HEK293 (cell line): Measurements from ENCODE around the gene CAPN15.
A peak's percentile ranks its signal among the peaks of the same experiment; 100 is the strongest.

Experiments
- CTCF ChIA-PET: fragments of 350-600 bp; formaldehyde crosslinking; extraction: SDS; loops from one replicate; lab custom pipeline; 2021; ENCODE audit warnings: antibody characterized with exemption; lab: Yijun Ruan, JAX
- POLR2A ChIA-PET: fragments of 300-600 bp; formaldehyde crosslinking; extraction: SDS; loops from one replicate; lab custom pipeline; 2020; ENCODE audit warnings: antibody characterized with exemption, inconsistent platforms; lab: Yijun Ruan, JAX
- H3K27ac ChIP-seq: fragments of 200-500 bp; sonication (Bioruptor generic); 2 replicates; pipeline ENCODE4 v1.5.1; 2014; ENCODE audit warnings: low read depth, low read length, control low read depth, inconsistent platforms; ENCODE audit errors: extremely low read depth
- H3K36me3 ChIP-seq, 2 experiments: fragments of 200-500 bp in 1 of 2; sonication (Bioruptor generic) in 1 of 2; 1 replicate in 1 of 2; 2 replicates in 1 of 2; pipeline ENCODE4 v1.5.1; 2014 to 2017; ENCODE audit warnings: inconsistent platforms in 2 of 2, low read length in 2 of 2; ENCODE audit not compliant: control insufficient read depth in 2 of 2, insufficient read depth in 1 of 2
- H3K4me1 ChIP-seq: fragments of 200-500 bp; sonication (Bioruptor generic); 2 replicates; pipeline ENCODE4 v1.5.1; 2014; ENCODE audit warnings: mild to moderate bottlenecking, low read length, inconsistent platforms; ENCODE audit not compliant: control insufficient read depth, insufficient read depth
- H3K4me3 ChIP-seq: 2 replicates; pipeline ENCODE4 v1.5.1; 2011; ENCODE audit warnings: low read depth, mild to moderate bottlenecking, control low read depth, low read length, moderate library complexity
- H3K9me3 ChIP-seq: fragments of 200-500 bp; sonication (Bioruptor generic); 2 replicates; pipeline ENCODE4 v1.5.1; 2014; ENCODE audit warnings: low read depth, low read length, inconsistent platforms; ENCODE audit not compliant: control insufficient read depth, insufficient read depth
- GLIS1 ChIP-seq: fragments of 450-650 bp; formaldehyde crosslinking; IDR thresholded peaks from 2 replicates; pipeline ENCODE4 v1.5.1; 2016; ENCODE audit warnings: missing biosample characterization, missing genetic modification characterization
- GLIS2 ChIP-seq: fragments of 450-650 bp; formaldehyde crosslinking; IDR thresholded peaks from 2 replicates; pipeline ENCODE4 v1.5.1; 2016; ENCODE audit warnings: missing biosample characterization, missing genetic modification characterization
- HOXA7 ChIP-seq: sonication (generic); formaldehyde crosslinking; IDR thresholded peaks from 2 replicates; pipeline ENCODE4 v1.8.1; 2022; ENCODE audit warnings: missing genetic modification reagents, borderline replicate concordance
- SALL2 ChIP-seq: fragments of 450-650 bp; formaldehyde crosslinking; IDR thresholded peaks from 2 replicates; pipeline ENCODE4 v1.5.0; 2017; ENCODE audit warnings: missing biosample characterization, mild to moderate bottlenecking, missing genetic modification characterization, borderline replicate concordance
- SETDB1 ChIP-seq: IDR thresholded peaks from one replicate; pipeline ENCODE4 v1.6.1; 2017; ENCODE audit warnings: mild to moderate bottlenecking, low read length, moderate library complexity, mixed read lengths; ENCODE audit not compliant: insufficient read length
- SP3 ChIP-seq: fragments of 450-650 bp; formaldehyde crosslinking; IDR thresholded peaks from 2 replicates; pipeline ENCODE4 v1.5.1; 2016; ENCODE audit warnings: missing biosample characterization, missing genetic modification characterization
- YY1 ChIP-seq: fragments of 450-650 bp; formaldehyde crosslinking; IDR thresholded peaks from 2 replicates; pipeline ENCODE4 v1.5.1; 2018; ENCODE audit warnings: missing biosample characterization, missing genetic modification characterization
- ZEB2 ChIP-seq: fragments of 450-650 bp; formaldehyde crosslinking; IDR thresholded peaks from 2 replicates; pipeline ENCODE4 v1.5.1; 2016; ENCODE audit warnings: missing biosample characterization, missing genetic modification characterization
- ZIC2 ChIP-seq: fragments of 450-650 bp; formaldehyde crosslinking; IDR thresholded peaks from 2 replicates; pipeline ENCODE4 v1.5.1; 2016; ENCODE audit warnings: missing biosample characterization, missing genetic modification characterization
- ZNF112 ChIP-seq: fragments of 450-650 bp; formaldehyde crosslinking; IDR thresholded peaks from 2 replicates; pipeline ENCODE4 v1.5.0; 2017; ENCODE audit warnings: missing biosample characterization, missing genetic modification characterization
- ZNF341 ChIP-seq: fragments of 450-650 bp; formaldehyde crosslinking; IDR thresholded peaks from 2 replicates; pipeline ENCODE4; 2016; ENCODE audit warnings: low read depth, missing biosample characterization, missing genetic modification characterization
- ZNF416 ChIP-seq: fragments of 450-650 bp; formaldehyde crosslinking; IDR thresholded peaks from 2 replicates; pipeline ENCODE4 v1.5.1; 2016; ENCODE audit warnings: missing biosample characterization, missing genetic modification characterization
- ZNF48 ChIP-seq: fragments of 450-650 bp; formaldehyde crosslinking; IDR thresholded peaks from 2 replicates; pipeline ENCODE4 v1.5.1; 2016; ENCODE audit warnings: missing biosample characterization, missing genetic modification characterization
- ZNF501 ChIP-seq: fragments of 450-650 bp; formaldehyde crosslinking; IDR thresholded peaks from 2 replicates; pipeline ENCODE4 v1.5.1; 2016; ENCODE audit warnings: missing biosample characterization, missing genetic modification characterization
- ZNF747 ChIP-seq: fragments of 450-650 bp; formaldehyde crosslinking; IDR thresholded peaks from 2 replicates; pipeline ENCODE4 v1.5.1; 2016; ENCODE audit warnings: missing biosample characterization, missing genetic modification characterization
- ZNF777 ChIP-seq: fragments of 450-650 bp; formaldehyde crosslinking; IDR thresholded peaks from 2 replicates; pipeline ENCODE4 v1.5.1; 2017; ENCODE audit warnings: missing biosample characterization, missing genetic modification characterization, borderline replicate concordance
- ZNF837 ChIP-seq: fragments of 450-650 bp; formaldehyde crosslinking; IDR thresholded peaks from 2 replicates; pipeline ENCODE4 v1.5.1; 2016; ENCODE audit warnings: missing biosample characterization, missing genetic modification characterization
- TF ChIP-seq, protein P1 (sequence below): fragments of 450-650 bp; formaldehyde crosslinking; IDR thresholded peaks from 2 replicates; pipeline ENCODE4 v1.5.1; 2016; ENCODE audit warnings: missing biosample characterization, missing genetic modification characterization
- TF ChIP-seq, protein P2 (sequence below): fragments of 450-650 bp; formaldehyde crosslinking; IDR thresholded peaks from 2 replicates; pipeline ENCODE4 v1.5.1; 2016; ENCODE audit warnings: missing biosample characterization, missing genetic modification characterization
- TF ChIP-seq, protein P3 (sequence below): fragments of 450-650 bp; formaldehyde crosslinking; IDR thresholded peaks from 2 replicates; pipeline ENCODE4 v1.5.1; 2016; ENCODE audit warnings: missing biosample characterization, missing genetic modification characterization

CAPN15 gene

DNA sequence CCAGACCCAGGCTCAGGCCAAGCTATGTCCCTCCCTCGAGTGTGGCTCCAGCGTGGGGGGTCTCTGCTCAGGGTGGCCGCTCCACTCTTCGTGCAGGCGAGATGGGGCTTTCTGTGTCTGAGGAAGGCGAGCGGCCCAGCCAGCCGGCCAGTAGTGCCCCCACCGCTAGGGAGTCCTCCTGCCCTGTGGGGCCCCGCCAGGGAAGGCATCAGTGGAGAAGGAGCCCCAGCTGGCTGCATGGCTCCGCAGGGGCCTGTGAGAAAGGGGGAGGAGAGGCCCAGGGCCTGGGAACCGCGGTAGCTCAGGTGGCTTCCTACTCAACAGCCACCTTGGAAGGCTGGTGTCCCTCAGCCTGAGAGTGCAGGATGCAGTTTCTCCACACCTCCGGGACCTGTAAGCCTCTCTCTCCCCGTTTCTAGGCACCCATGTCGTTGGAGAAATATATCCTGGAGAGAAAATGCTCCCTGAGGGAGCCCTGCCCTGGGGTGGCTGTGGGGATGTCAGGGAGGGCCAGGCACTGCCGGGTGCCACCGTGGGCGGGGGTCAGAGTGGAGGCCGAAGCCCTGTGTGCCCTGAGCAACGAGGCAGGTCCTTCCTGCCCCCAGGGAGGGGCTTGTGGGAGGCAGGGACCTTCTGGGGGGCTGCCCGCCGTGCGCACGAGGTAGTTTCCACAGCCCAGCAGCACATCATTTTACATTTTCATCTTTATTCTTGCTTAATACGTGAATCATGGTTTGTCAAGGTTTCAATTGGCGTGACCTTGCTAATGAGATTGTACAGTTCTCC lies 45.5 kb downstream of the CAPN15 start:
- TF ChIP-seq SETDB1 = no peak
- TF ChIP-seq GLIS1 = peak; percentile 23; the same call in 1 of the 2 replicates
- no peak for TF ChIP-seq HOXA7 (CRISPR knock-in tag)
- no peak for TF ChIP-seq ZNF747
- TF ChIP-seq SP3 (tag by site-specific recombination) = no peak
- TF ChIP-seq ZNF112 = no peak
- TF ChIP-seq, protein P1, sequence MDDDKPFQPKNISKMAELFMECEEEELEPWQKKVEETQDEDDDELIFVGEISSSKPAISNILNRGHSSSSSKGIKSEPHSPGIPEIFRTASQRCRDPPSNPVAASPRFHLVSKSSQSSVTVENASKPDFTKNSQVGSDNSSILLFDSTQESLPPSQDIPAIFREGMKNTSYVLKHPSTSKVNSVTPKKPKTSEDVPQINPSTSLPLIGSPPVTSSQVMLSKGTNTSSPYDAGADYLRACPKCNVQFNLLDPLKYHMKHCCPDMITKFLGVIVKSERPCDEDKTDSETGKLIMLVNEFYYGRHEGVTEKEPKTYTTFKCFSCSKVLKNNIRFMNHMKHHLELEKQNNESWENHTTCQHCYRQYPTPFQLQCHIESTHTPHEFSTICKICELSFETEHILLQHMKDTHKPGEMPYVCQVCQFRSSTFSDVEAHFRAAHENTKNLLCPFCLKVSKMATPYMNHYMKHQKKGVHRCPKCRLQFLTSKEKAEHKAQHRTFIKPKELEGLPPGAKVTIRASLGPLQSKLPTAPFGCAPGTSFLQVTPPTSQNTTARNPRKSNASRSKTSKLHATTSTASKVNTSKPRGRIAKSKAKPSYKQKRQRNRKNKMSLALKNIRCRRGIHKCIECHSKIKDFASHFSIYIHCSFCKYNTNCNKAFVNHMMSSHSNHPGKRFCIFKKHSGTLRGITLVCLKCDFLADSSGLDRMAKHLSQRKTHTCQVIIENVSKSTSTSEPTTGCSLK (tag by site-specific recombination) = no peak
- peak; percentile 40; the same call in 1 of the 2 replicates for TF ChIP-seq GLIS2 (tag by site-specific recombination)
- peak; percentile 65 for TF ChIP-seq ZNF341
- no peak for TF ChIP-seq ZNF777
- no peak for TF ChIP-seq ZNF416
- TF ChIP-seq ZIC2 (tag by site-specific recombination) = peak; percentile 76
- TF ChIP-seq, protein P2, sequence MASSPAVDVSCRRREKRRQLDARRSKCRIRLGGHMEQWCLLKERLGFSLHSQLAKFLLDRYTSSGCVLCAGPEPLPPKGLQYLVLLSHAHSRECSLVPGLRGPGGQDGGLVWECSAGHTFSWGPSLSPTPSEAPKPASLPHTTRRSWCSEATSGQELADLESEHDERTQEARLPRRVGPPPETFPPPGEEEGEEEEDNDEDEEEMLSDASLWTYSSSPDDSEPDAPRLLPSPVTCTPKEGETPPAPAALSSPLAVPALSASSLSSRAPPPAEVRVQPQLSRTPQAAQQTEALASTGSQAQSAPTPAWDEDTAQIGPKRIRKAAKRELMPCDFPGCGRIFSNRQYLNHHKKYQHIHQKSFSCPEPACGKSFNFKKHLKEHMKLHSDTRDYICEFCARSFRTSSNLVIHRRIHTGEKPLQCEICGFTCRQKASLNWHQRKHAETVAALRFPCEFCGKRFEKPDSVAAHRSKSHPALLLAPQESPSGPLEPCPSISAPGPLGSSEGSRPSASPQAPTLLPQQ (tag by site-specific recombination) = 0 out of 2 replicates have a peak, but pooled peaks have one; percentile 33
- TF ChIP-seq YY1 = no peak
- no peak for TF ChIP-seq ZNF837 (tag by site-specific recombination)
- TF ChIP-seq, protein P3, sequence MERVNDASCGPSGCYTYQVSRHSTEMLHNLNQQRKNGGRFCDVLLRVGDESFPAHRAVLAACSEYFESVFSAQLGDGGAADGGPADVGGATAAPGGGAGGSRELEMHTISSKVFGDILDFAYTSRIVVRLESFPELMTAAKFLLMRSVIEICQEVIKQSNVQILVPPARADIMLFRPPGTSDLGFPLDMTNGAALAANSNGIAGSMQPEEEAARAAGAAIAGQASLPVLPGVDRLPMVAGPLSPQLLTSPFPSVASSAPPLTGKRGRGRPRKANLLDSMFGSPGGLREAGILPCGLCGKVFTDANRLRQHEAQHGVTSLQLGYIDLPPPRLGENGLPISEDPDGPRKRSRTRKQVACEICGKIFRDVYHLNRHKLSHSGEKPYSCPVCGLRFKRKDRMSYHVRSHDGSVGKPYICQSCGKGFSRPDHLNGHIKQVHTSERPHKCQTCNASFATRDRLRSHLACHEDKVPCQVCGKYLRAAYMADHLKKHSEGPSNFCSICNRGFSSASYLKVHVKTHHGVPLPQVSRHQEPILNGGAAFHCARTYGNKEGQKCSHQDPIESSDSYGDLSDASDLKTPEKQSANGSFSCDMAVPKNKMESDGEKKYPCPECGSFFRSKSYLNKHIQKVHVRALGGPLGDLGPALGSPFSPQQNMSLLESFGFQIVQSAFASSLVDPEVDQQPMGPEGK (tag by site-specific recombination) = 0 out of 2 replicates have a peak, but pooled peaks have one; percentile 19
- TF ChIP-seq SALL2 (tag by site-specific recombination) = no peak
- no peak for TF ChIP-seq ZEB2
- no peak for TF ChIP-seq ZNF48 (tag by site-specific recombination)
- TF ChIP-seq ZNF501 = no peak
- CTCF ChIA-PET = no interaction called here
- Histone ChIP-seq H3K27ac (no peak overlapping the region), H3K4me3 (no peak overlapping the region), H3K9me3 (no peaks in the 10 kb centered on the region), H3K4me1 (peaks cover 5% of the 10 kb centered on the region; the same call in 1 of the 2 replicates), H3K36me3 (peaks cover 0 to 48% of the 10 kb centered on the region in 2 experiments; a peak in 1 of 3 replicates)
- POLR2A ChIA-PET = interaction anchor here (0.6 to 1.2 kb wide), 3 partner anchors 11 to 191 kb away, joined by 3 to 6 read pairs (median 3); no protein-coding TSS in a partner anchor
